ENCODE measurements around the gene SORCS2. TPM values are rescaled to one million over a fixed set of nuclear protein-coding genes. Genes with fewer than 3 reads are reported as not detected.

SORCS2 gene
- total RNA-seq, 3 donors from 2014 or later = 0.66 to 1.3 (median 0.80) TPM

DNA sequence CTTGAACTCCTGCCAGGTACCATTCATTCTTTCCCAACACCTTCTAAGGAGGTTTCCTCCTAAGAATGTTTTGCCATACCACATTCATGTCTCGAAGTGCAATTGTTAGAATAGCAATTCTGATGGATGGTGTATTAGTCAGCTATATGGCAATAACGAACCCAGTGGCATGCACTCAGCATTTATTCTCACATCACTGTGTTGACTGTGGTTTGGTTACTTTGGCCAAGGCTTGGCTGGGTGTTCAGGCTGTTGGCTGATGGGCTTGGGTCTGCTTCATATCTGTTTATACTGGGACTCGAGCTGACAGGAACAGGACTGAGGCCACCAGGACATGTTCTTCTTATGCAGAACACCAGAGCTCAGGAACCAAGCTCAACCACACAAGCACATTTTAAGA, 210.7 kb downstream of the SORCS2 start:
- H3K36me3 ChIP-seq = no peaks in the 10 kb centered on the region
- intact Hi-C loops (cut with DNase I; ENCODE audit: low total_unique reads) = no loop called here
- DNase-seq (ENCODE audit: low spot score in 2 of 2) = peak in 1 of 2 donors; percentile 28
- no peak overlapping the region for H3K27ac ChIP-seq
- no peaks in the 10 kb centered on the region for H3K4me1 ChIP-seq
- peaks cover 0 to 10% of the 10 kb centered on the region in 2 donors for H3K9me3 ChIP-seq
- no peak overlapping the region for H3K4me3 ChIP-seq
- H3K27me3 ChIP-seq = peaks cover 0 to 24% of the 10 kb centered on the region in 2 donors
- TF ChIP-seq POLR2A (IDR thresholded peaks at IDR 0.05) (no peak), POLR2AphosphoS5 (IDR thresholded peaks at IDR 0.05) (no peak)
- TF ChIP-seq, protein P1, sequence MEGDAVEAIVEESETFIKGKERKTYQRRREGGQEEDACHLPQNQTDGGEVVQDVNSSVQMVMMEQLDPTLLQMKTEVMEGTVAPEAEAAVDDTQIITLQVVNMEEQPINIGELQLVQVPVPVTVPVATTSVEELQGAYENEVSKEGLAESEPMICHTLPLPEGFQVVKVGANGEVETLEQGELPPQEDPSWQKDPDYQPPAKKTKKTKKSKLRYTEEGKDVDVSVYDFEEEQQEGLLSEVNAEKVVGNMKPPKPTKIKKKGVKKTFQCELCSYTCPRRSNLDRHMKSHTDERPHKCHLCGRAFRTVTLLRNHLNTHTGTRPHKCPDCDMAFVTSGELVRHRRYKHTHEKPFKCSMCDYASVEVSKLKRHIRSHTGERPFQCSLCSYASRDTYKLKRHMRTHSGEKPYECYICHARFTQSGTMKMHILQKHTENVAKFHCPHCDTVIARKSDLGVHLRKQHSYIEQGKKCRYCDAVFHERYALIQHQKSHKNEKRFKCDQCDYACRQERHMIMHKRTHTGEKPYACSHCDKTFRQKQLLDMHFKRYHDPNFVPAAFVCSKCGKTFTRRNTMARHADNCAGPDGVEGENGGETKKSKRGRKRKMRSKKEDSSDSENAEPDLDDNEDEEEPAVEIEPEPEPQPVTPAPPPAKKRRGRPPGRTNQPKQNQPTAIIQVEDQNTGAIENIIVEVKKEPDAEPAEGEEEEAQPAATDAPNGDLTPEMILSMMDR (IDR thresholded peaks at IDR 0.05) = no peak

DNA sequence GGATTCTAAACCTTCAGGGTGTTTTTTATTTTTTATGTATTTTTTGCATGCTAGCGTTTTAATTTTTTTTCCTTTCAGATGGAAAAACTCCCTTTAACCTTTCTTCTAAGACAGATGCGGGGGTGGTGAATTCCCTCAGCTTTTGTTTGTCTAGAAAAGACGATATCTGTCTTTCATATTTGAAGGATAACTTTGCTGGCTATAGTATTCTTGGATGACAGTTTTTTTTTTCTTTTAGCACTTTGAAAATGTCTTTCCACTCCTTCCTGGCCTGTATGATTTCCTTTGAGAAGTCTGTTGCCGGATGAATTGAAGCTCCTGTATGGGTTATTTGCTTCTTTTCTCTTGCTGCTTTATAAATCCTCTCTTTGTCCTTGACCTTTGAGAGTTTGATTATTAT, 215.8 kb downstream of the SORCS2 start:
- TF ChIP-seq, protein P1 (IDR thresholded peaks at IDR 0.05) = no peak
- no peak for TF ChIP-seq POLR2A (IDR thresholded peaks at IDR 0.05)
- TF ChIP-seq POLR2AphosphoS5 (IDR thresholded peaks at IDR 0.05) = no peak
- DNase-seq (ENCODE audit: low spot score in 2 of 2) = no peak
- Histone ChIP-seq H3K4me3 (no peak overlapping the region), H3K4me1 (no peaks in the 10 kb centered on the region), H3K36me3 (no peaks in the 10 kb centered on the region), H3K27ac (no peak overlapping the region), H3K27me3 (peaks cover 0 to 10% of the 10 kb centered on the region in 2 donors), H3K9me3 (peaks cover 6 to 19% of the 10 kb centered on the region in 2 donors)
- intact Hi-C loops (cut with DNase I; ENCODE audit: low total_unique reads) = no loop called here

DNA sequence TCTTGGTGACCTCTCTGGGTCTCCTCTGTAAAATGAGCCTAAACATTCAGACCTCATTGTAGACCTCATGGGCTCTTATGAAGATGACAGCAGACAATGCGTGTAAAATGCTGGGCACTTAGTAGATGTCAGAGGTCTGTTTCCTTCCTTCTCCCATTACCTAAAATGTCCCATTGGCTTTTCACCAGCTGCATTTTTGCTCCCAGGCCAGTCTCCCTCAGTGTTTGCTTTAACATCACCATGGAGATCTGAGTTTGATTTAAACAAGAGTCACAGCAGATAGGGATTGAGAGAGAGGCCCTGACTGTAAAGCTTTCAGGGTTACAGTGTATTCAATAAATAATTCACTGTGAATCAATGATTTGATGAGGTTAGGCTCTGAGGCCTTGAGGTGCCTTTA, 218.1 kb downstream of the SORCS2 start:
- Histone ChIP-seq H3K27ac (no peak overlapping the region), H3K9me3 (peaks cover 6 to 19% of the 10 kb centered on the region in 2 donors), H3K4me3 (no peak overlapping the region), H3K36me3 (no peaks in the 10 kb centered on the region), H3K4me1 (no peaks in the 10 kb centered on the region), H3K27me3 (peaks cover 0 to 16% of the 10 kb centered on the region in 2 donors)
- intact Hi-C loops (cut with DNase I; ENCODE audit: low total_unique reads) = no loop called here
- peak in 1 of 2 donors; percentile 2 for DNase-seq (ENCODE audit: low spot score in 2 of 2)
- TF ChIP-seq POLR2AphosphoS5 (IDR thresholded peaks at IDR 0.05) (no peak), POLR2A (IDR thresholded peaks at IDR 0.05) (no peak)
- TF ChIP-seq, protein P1 (IDR thresholded peaks at IDR 0.05) = no peak

DNA sequence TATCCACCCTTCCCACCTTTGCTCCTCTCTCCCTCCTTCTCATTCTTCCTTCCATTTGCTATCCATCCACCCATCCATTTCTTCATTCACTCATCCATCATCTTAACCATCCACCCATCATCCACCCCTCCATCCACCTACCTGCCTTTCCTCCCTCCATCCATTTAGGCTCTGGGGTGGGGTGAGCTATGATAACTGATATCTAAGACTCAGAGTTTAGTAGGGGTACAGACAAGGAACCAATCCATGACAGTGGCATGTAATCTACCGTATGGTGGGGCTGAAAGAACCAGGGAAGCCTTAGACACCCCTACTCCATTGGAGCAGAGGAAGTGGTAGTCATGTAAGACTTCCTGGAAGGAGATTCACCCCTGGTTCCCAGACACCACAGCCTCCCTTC, 219.2 kb downstream of the SORCS2 start:
- peaks cover 6 to 15% of the 10 kb centered on the region in 2 donors for H3K9me3 ChIP-seq
- intact Hi-C loops (cut with DNase I; ENCODE audit: low total_unique reads) = no loop called here
- no peak overlapping the region for H3K4me3 ChIP-seq
- no peaks in the 10 kb centered on the region for H3K36me3 ChIP-seq
- H3K27ac ChIP-seq = no peak overlapping the region
- H3K4me1 ChIP-seq = no peaks in the 10 kb centered on the region
- peaks cover 0 to 16% of the 10 kb centered on the region in 2 donors for H3K27me3 ChIP-seq
- TF ChIP-seq, protein P1 (IDR thresholded peaks at IDR 0.05) = no peak
- no peak for TF ChIP-seq POLR2AphosphoS5 (IDR thresholded peaks at IDR 0.05)
- no peak for DNase-seq (ENCODE audit: low spot score in 2 of 2)

DNA sequence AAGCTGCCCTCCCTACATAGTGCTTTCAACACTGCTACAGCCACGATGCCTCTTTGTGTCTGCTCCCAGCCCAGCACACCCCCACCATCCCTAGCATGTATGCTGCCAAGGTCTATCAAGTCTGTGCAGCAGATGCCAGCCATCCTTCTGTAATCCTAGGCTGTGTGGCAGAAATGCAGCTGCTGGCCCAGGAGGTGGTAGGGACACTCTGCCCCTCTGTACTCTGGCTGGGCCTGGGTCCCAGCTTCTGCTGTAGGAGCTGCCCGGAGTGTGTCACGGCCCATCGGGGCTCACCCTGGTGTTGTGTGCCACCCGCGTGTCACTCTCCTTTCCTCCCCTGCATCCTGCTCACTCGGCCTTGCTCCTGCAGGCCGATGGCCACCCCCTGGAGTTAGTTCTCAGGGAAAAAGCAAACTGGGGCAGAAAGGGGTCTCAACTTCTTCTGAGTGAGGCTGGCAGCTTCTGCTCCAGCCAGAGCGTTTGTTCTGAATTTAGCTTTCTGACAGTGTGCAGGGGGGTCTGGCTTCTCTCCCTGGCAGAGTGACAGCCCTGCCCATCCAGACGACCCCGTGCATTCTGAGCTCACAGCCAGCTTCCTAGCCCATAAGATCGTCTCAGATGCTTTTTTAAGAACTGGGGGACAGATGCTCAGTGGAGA, 219.7 kb downstream of the SORCS2 start:
- Histone ChIP-seq H3K4me3 (no peak overlapping the region), H3K27me3 (peaks cover 0 to 16% of the 10 kb centered on the region in 2 donors), H3K4me1 (no peaks in the 10 kb centered on the region), H3K27ac (no peak overlapping the region), H3K9me3 (peaks cover 6 to 15% of the 10 kb centered on the region in 2 donors), H3K36me3 (no peaks in the 10 kb centered on the region)
- intact Hi-C loops (cut with DNase I; ENCODE audit: low total_unique reads) = no loop called here
- peak in 1 of 2 donors; percentile 37 for DNase-seq (ENCODE audit: low spot score in 2 of 2)
- TF ChIP-seq POLR2A (IDR thresholded peaks at IDR 0.05) (no peak), POLR2AphosphoS5 (IDR thresholded peaks at IDR 0.05) (no peak)
- TF ChIP-seq, protein P1 (IDR thresholded peaks at IDR 0.05) = no peak

Data from breast epithelium (tissue), 4 donors.